Ascending aorta (tissue), 2 donors: ENCODE results near the gene ART3. TPM values are rescaled to one million over a fixed set of nuclear protein-coding genes. Genes with fewer than 3 reads are reported as not detected.
"Not testable (repeated sequence)": the region's sequence is repeated elsewhere in the genome, so short reads cannot be mapped to it uniquely, and the experiment has no call there.

Source experiments
- DNase-seq, 2 donors: peaks; one replicate each; pipeline ENCODE4 v3.0.0-alpha.2; 2019; ENCODE audit warnings: low spot score in 2 of 2
- H3K27ac ChIP-seq, 2 donors: fragments of 200-600 bp; sonication (generic); one replicate each; pipeline ENCODE4 v1.5.1; 2016 to 2017; ENCODE audit warnings: mild to moderate bottlenecking in 1 of 2
- H3K27me3 ChIP-seq: fragments of 200-600 bp; sonication (generic); one replicate; pipeline ENCODE4 v1.5.1; 2017
- H3K36me3 ChIP-seq, 2 donors: fragments of 200-600 bp; sonication (generic); one replicate each; pipeline ENCODE4 v1.5.1; 2016
- H3K4me1 ChIP-seq, 2 donors: fragments of 200-600 bp; sonication (generic); one replicate each; pipeline ENCODE4 v1.5.1; 2016 to 2017; ENCODE audit warnings: mild to moderate bottlenecking in 1 of 2
- H3K4me3 ChIP-seq, 2 donors: fragments of 200-600 bp; sonication (generic); one replicate each; pipeline ENCODE4 v1.5.1; 2016 to 2017; ENCODE audit warnings: mild to moderate bottlenecking in 1 of 2
- H3K9me3 ChIP-seq, 2 donors: fragments of 200-600 bp; sonication (generic); one replicate each; pipeline ENCODE4 v1.5.1; 2016
- CTCF ChIP-seq, 3 experiments: fragments of 200-600 bp in 2 of 3; fragments of 450-650 bp in 1 of 3; sonication (generic) in 2 of 3; IDR thresholded peaks; one replicate each; pipeline ENCODE4 v1.5.1; 2016 to 2019; ENCODE audit warnings: antibody characterized with exemption in 3 of 3, mild to moderate bottlenecking in 1 of 3, moderate library complexity in 1 of 3
- intact Hi-C: fragments of 100-400 bp; cut with DNase I; formaldehyde crosslinking; loops from one replicate; pipeline ENCODE4 v1.15.1; 2023
- total RNA-seq: library from RNA; depleted of rRNA; stranded (reverse); fragments of >200 nt; gene quantifications from one replicate; pipeline ENCODE4 v1.1.0, GENCODE V29; 2016

Gene ART3
- total RNA-seq, 1 donor from 2014 or later = not detected

- H3K27ac ChIP-seq, H3K36me3 ChIP-seq, H3K27me3 ChIP-seq, H3K4me3 ChIP-seq, H3K9me3 ChIP-seq, H3K4me1 ChIP-seq, DNase-seq, intact Hi-C loops: not testable (repeated sequence)
Measured at GRCh38 chr4:76044686-76045085, 29.8 kb upstream of the ART3 start.

- H3K4me3 ChIP-seq, H3K27ac ChIP-seq, intact Hi-C loops, H3K4me1 ChIP-seq, H3K27me3 ChIP-seq, H3K36me3 ChIP-seq, H3K9me3 ChIP-seq, DNase-seq: not testable (repeated sequence)
Measured at GRCh38 chr4:76049860-76050416, 24.6 kb upstream of the ART3 start.

- H3K36me3 ChIP-seq, DNase-seq, intact Hi-C loops, H3K4me3 ChIP-seq, H3K9me3 ChIP-seq, H3K27me3 ChIP-seq, H3K4me1 ChIP-seq, H3K27ac ChIP-seq: not testable (repeated sequence)
Measured at GRCh38 chr4:76050560-76051050, 23.9 kb upstream of the ART3 start.

- Histone ChIP-seq H3K4me1 (no peaks in the 10 kb centered on the region), H3K9me3 (no peaks in the 10 kb centered on the region), H3K27ac (no peak overlapping the region), H3K27me3 (no peaks in the 10 kb centered on the region), H3K4me3 (no peak overlapping the region), H3K36me3 (no peaks in the 10 kb centered on the region)
- TF ChIP-seq CTCF (IDR thresholded peaks at IDR 0.05) = no peak
- intact Hi-C loops = no loop called here
- no peak for DNase-seq
Measured at GRCh38 chr4:76053730-76054129, 20.8 kb upstream of the ART3 start.

GRCh38 chr4:76055016-76055415 is 19.5 kb upstream of the ART3 start:
- Histone ChIP-seq H3K27ac (no peak overlapping the region), H3K4me1 (no peaks in the 10 kb centered on the region), H3K9me3 (no peaks in the 10 kb centered on the region), H3K4me3 (no peak overlapping the region), H3K36me3 (no peaks in the 10 kb centered on the region), H3K27me3 (no peaks in the 10 kb centered on the region)
- DNase-seq = no peak
- intact Hi-C loops = no loop called here
- no peak for TF ChIP-seq CTCF (IDR thresholded peaks at IDR 0.05)

GRCh38 chr4:76055421-76055820 is 19.1 kb upstream of the ART3 start:
- no peak for DNase-seq
- no peaks in the 10 kb centered on the region for H3K4me1 ChIP-seq
- no peak overlapping the region for H3K4me3 ChIP-seq
- no peaks in the 10 kb centered on the region for H3K27me3 ChIP-seq
- H3K9me3 ChIP-seq = no peaks in the 10 kb centered on the region
- intact Hi-C loops = no loop called here
- no peaks in the 10 kb centered on the region for H3K36me3 ChIP-seq
- H3K27ac ChIP-seq = no peak overlapping the region
- no peak for TF ChIP-seq CTCF (IDR thresholded peaks at IDR 0.05)

GRCh38 chr4:76058302-76058701 is 16.2 kb upstream of the ART3 start:
- Histone ChIP-seq H3K36me3 (no peaks in the 10 kb centered on the region), H3K27ac (no peak overlapping the region), H3K27me3 (no peaks in the 10 kb centered on the region)

More at GRCh38 chr4:76058302-76058701, 16.2 kb upstream of the ART3 start:
- intact Hi-C loops = no loop called here
- no peak for TF ChIP-seq CTCF (IDR thresholded peaks at IDR 0.05)
- Histone ChIP-seq H3K4me3 (no peak overlapping the region), H3K4me1 (no peaks in the 10 kb centered on the region), H3K9me3 (no peaks in the 10 kb centered on the region)
- DNase-seq = no peak
